HepG2 (cell line): ENCODE results near the gene TBC1D16. TPM values are rescaled to one million over a fixed set of nuclear protein-coding genes. Genes with fewer than 3 reads are reported as not detected.

Source experiments
- ATF7 ChIP-seq, 2 experiments: fragments of 450-650 bp in 1 of 2; sonication (generic) in 1 of 2; formaldehyde crosslinking in 1 of 2; IDR thresholded peaks; 2 replicates each; pipeline versions ENCODE4 v1.4.0 to v1.6.1; 2016 to 2020; ENCODE audit warnings: antibody characterized with exemption in 1 of 2, mild to moderate bottlenecking in 1 of 2, missing genetic modification reagents in 1 of 2
- FOXO1 ChIP-seq: sonication (generic); formaldehyde crosslinking; IDR thresholded peaks from 2 replicates; pipeline ENCODE4 v1.4.0; 2020; ENCODE audit warnings: missing genetic modification reagents
- HOXA3 ChIP-seq: sonication (generic); formaldehyde crosslinking; IDR thresholded peaks from 2 replicates; pipeline ENCODE4 v1.5.0; 2020; ENCODE audit warnings: missing genetic modification reagents
- IRX3 ChIP-seq: sonication (generic); formaldehyde crosslinking; IDR thresholded peaks from 2 replicates; pipeline ENCODE4 v1.8.1; 2023; ENCODE audit warnings: mild to moderate bottlenecking, low read depth, missing genetic modification reagents, borderline replicate concordance
- KLF9 ChIP-seq: IDR thresholded peaks from 2 replicates; pipeline ENCODE4 v1.6.1; 2016; ENCODE audit warnings: low read depth
- MEIS1 ChIP-seq: sonication (generic); formaldehyde crosslinking; IDR thresholded peaks from 2 replicates; pipeline ENCODE4 v1.9.0; 2021; ENCODE audit warnings: mild to moderate bottlenecking, missing genetic modification reagents, moderate library complexity, borderline replicate concordance
- MIER3 ChIP-seq: IDR thresholded peaks from 2 replicates; pipeline ENCODE4 v1.6.1; 2016; ENCODE audit warnings: missing compliant biosample characterization, borderline replicate concordance
- NFRKB ChIP-seq: fragments of 450-650 bp; IDR thresholded peaks from 2 replicates; pipeline ENCODE4 v1.6.1; 2017
- PAX8 ChIP-seq: sonication (generic); formaldehyde crosslinking; IDR thresholded peaks from 2 replicates; pipeline ENCODE4 v1.8.0; 2022; ENCODE audit warnings: mild to moderate bottlenecking, missing genetic modification reagents, borderline replicate concordance
- PRMT3 ChIP-seq: sonication (generic); formaldehyde crosslinking; IDR thresholded peaks from 2 replicates; pipeline ENCODE4 v1.8.1; 2022; ENCODE audit warnings: low read depth, mild to moderate bottlenecking, moderate library complexity, missing genetic modification reagents, borderline replicate concordance
- RXRB ChIP-seq: IDR thresholded peaks from 2 replicates; pipeline ENCODE4 v1.6.1; 2016; ENCODE audit warnings: borderline replicate concordance, missing genetic modification reagents, missing compliant biosample characterization
- STAT5B ChIP-seq: sonication (generic); formaldehyde crosslinking; IDR thresholded peaks from 2 replicates; pipeline ENCODE4 v1.4.0; 2020; ENCODE audit warnings: missing genetic modification reagents
- TRIM24 ChIP-seq: sonication (generic); formaldehyde crosslinking; IDR thresholded peaks from 2 replicates; pipeline ENCODE4 v1.8.0; 2022; ENCODE audit warnings: mild to moderate bottlenecking, missing genetic modification reagents
- ZNF12 ChIP-seq: sonication (generic); formaldehyde crosslinking; IDR thresholded peaks from 2 replicates; pipeline ENCODE4 v1.5.0; 2020; ENCODE audit warnings: missing genetic modification reagents
- ZNF24 ChIP-seq: fragments of 450-650 bp; IDR thresholded peaks from 2 replicates; pipeline ENCODE4 v1.6.1; 2017; ENCODE audit warnings: antibody characterized with exemption, mild to moderate bottlenecking
- ZNF331 ChIP-seq: sonication (generic); formaldehyde crosslinking; IDR thresholded peaks from 2 replicates; pipeline ENCODE4 v1.4.0; 2020; ENCODE audit warnings: missing genetic modification reagents
- ZNF34 ChIP-seq: sonication (generic); formaldehyde crosslinking; IDR thresholded peaks from 2 replicates; pipeline ENCODE4 v1.4.0; 2020; ENCODE audit warnings: mild to moderate bottlenecking, missing genetic modification reagents, borderline replicate concordance
- ZNF382 ChIP-seq: sonication (generic); formaldehyde crosslinking; IDR thresholded peaks from 2 replicates; pipeline ENCODE4 v1.5.0; 2020; ENCODE audit warnings: missing genetic modification reagents, mild to moderate bottlenecking, borderline replicate concordance
- ZNF44 ChIP-seq: sonication (generic); formaldehyde crosslinking; IDR thresholded peaks from 2 replicates; pipeline ENCODE4 v1.5.1; 2020; ENCODE audit warnings: mild to moderate bottlenecking, missing genetic modification reagents
- ZNF496 ChIP-seq: sonication (generic); formaldehyde crosslinking; IDR thresholded peaks from 2 replicates; pipeline ENCODE4 v1.8.1; 2023; ENCODE audit warnings: mild to moderate bottlenecking, moderate library complexity, missing genetic modification reagents; ENCODE audit not compliant: insufficient replicate concordance
- ZNF672 ChIP-seq: sonication (generic); formaldehyde crosslinking; IDR thresholded peaks from 2 replicates; pipeline ENCODE4 v1.8.1; 2022; ENCODE audit warnings: missing genetic modification reagents
- ZNF746 ChIP-seq: sonication (generic); formaldehyde crosslinking; IDR thresholded peaks from 2 replicates; pipeline ENCODE4 v1.8.0; 2022; ENCODE audit warnings: mild to moderate bottlenecking, missing genetic modification reagents
- ZNF749 ChIP-seq: sonication (generic); formaldehyde crosslinking; IDR thresholded peaks from 2 replicates; pipeline ENCODE4 v1.8.0; 2022; ENCODE audit warnings: mild to moderate bottlenecking, missing genetic modification reagents, moderate library complexity, borderline replicate concordance
- ZSCAN29 ChIP-seq: sonication (generic); formaldehyde crosslinking; conservative IDR thresholded peaks from 2 replicates; pipeline ENCODE4 v1.4.0; 2020; ENCODE audit warnings: mild to moderate bottlenecking, missing genetic modification reagents
- polyA plus RNA-seq, 8 experiments: library from polyadenylated mRNA; depleted of rRNA in 3 of 8; stranded (reverse) in 7 of 8; unstranded in 1 of 8; fragments of >200 nt; fragmentation: Illumina TruSeq in 4 of 8; extraction: Trizol in 4 of 8; gene quantifications; 2 replicates each; pipeline versions ENCODE4 v1.2.1 to v1.2.3, GENCODE V29; 2011 to 2016; ENCODE audit warnings: low read depth in 4 of 8, missing spikeins in 1 of 8, mixed read lengths in 1 of 8; ENCODE audit not compliant: insufficient read depth in 1 of 8
- total RNA-seq, 5 experiments: library from RNA; depleted of rRNA; stranded (reverse); fragments of >200 nt; fragmentation: Illumina TruSeq; extraction: Trizol; gene quantifications; 2 replicates each; pipeline ENCODE4 v1.2.3, GENCODE V29; 2016; ENCODE audit warnings: low read depth in 1 of 5
- TF ChIP-seq, protein P1 (sequence below): sonication (generic); formaldehyde crosslinking; IDR thresholded peaks from 2 replicates; pipeline ENCODE4 v1.4.0; 2020; ENCODE audit warnings: mild to moderate bottlenecking, missing genetic modification reagents
- TF ChIP-seq, protein P2 (sequence below): sonication (generic); formaldehyde crosslinking; conservative IDR thresholded peaks from 2 replicates; pipeline ENCODE4 v1.8.0; 2022; ENCODE audit warnings: missing genetic modification reagents
- TF ChIP-seq, protein P3 (sequence below): IDR thresholded peaks from 2 replicates; pipeline ENCODE4 v1.6.1; 2016; ENCODE audit warnings: missing compliant biosample characterization, missing genetic modification reagents, borderline replicate concordance
- TF ChIP-seq, protein P4 (sequence below): sonication (generic); formaldehyde crosslinking; IDR thresholded peaks from 2 replicates; pipeline ENCODE4 v1.5.0; 2020; ENCODE audit warnings: mild to moderate bottlenecking, missing genetic modification reagents

TBC1D16 gene
- total and polyA plus RNA-seq, 2 of the 13 experiments (the other 11 are each of a cell fraction or from before 2014, with no cell fraction given), result 14.9 to 24.9 TPM

DNA sequence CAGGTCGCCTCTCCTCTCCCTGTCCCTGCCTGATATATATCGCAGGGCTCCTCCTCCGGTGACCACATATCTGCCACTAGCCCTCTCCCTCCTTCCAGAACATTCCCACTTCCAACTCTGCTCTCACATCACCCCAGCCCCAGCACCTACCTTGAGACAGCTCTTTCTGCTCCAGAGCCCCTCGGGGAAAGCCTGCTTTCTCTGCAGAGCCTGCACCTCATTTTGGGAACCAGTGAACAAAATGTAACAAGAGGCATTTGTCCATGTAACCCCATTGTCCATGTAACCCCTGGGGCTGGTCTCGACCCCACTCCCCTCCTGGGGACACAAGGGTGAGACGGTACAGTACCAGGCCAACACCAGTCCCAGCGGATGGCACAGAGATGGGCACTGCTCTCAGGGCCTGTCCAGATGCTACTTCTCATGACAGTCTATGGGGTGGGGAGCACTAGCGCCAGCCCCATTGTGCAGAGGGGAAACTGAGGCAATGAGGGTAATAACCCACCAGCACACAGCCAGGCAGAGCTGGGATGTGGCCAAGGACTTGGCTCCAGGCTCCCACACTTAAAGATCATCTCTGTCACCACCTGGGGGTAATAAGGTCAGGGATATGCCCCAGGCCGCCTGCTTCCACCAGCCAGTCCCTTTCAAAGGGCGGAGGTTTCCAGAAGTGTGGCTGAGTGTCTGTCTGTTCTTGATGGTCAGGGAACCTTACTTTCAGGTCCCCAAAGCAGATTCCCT lies 42.9 kb downstream of the TBC1D16 start (continued):
- TF ChIP-seq ZNF34 (CRISPR knock-in tag) (no peak), ZNF382 (CRISPR knock-in tag) (no peak), HOXA3 (CRISPR knock-in tag) (no peak), ZNF672 (CRISPR knock-in tag) (no peak), PRMT3 (no peak), PAX8 (CRISPR knock-in tag) (no peak), STAT5B (CRISPR knock-in tag) (no peak), KLF9 (no peak), ZNF12 (CRISPR knock-in tag) (no peak), ZNF746 (CRISPR knock-in tag) (no peak), ZNF24 (no peak), ZNF496 (no peak), ZNF44 (CRISPR knock-in tag) (no peak), ZNF749 (no peak), NFRKB (no peak), FOXO1 (no peak), MIER3 (CRISPR knock-in tag) (no peak), MEIS1 (CRISPR knock-in tag) (peak; percentile 72; the same call in 1 of the 2 replicates), ZSCAN29 (CRISPR knock-in tag) (no peak), IRX3 (CRISPR knock-in tag) (no peak), ATF7 (IDR thresholded peaks at IDR 0.05) (no peak), ATF7 (CRISPR knock-in tag; IDR thresholded peaks at IDR 0.05) (no peak), ZNF331 (CRISPR knock-in tag) (no peak), RXRB (CRISPR knock-in tag) (no peak), TRIM24 (0 out of 2 replicates have a peak, but pooled peaks have one; percentile 61)
- TF ChIP-seq, protein P1, sequence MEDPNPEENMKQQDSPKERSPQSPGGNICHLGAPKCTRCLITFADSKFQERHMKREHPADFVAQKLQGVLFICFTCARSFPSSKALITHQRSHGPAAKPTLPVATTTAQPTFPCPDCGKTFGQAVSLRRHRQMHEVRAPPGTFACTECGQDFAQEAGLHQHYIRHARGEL (CRISPR knock-in tag), result no peak
- TF ChIP-seq, protein P2, sequence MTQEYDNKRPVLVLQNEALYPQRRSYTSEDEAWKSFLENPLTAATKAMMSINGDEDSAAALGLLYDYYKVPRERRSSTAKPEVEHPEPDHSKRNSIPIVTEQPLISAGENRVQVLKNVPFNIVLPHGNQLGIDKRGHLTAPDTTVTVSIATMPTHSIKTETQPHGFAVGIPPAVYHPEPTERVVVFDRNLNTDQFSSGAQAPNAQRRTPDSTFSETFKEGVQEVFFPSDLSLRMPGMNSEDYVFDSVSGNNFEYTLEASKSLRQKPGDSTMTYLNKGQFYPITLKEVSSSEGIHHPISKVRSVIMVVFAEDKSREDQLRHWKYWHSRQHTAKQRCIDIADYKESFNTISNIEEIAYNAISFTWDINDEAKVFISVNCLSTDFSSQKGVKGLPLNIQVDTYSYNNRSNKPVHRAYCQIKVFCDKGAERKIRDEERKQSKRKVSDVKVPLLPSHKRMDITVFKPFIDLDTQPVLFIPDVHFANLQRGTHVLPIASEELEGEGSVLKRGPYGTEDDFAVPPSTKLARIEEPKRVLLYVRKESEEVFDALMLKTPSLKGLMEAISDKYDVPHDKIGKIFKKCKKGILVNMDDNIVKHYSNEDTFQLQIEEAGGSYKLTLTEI (CRISPR knock-in tag), result no peak
- TF ChIP-seq, protein P3, sequence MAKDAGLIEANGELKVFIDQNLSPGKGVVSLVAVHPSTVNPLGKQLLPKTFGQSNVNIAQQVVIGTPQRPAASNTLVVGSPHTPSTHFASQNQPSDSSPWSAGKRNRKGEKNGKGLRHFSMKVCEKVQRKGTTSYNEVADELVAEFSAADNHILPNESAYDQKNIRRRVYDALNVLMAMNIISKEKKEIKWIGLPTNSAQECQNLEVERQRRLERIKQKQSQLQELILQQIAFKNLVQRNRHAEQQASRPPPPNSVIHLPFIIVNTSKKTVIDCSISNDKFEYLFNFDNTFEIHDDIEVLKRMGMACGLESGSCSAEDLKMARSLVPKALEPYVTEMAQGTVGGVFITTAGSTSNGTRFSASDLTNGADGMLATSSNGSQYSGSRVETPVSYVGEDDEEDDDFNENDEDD (CRISPR knock-in tag), result no peak; the same call in 1 of the 2 replicates
- TF ChIP-seq, protein P4, sequence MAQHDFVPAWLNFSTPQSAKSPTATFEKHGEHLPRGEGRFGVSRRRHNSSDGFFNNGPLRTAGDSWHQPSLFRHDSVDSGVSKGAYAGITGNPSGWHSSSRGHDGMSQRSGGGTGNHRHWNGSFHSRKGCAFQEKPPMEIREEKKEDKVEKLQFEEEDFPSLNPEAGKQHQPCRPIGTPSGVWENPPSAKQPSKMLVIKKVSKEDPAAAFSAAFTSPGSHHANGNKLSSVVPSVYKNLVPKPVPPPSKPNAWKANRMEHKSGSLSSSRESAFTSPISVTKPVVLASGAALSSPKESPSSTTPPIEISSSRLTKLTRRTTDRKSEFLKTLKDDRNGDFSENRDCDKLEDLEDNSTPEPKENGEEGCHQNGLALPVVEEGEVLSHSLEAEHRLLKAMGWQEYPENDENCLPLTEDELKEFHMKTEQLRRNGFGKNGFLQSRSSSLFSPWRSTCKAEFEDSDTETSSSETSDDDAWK (CRISPR knock-in tag), result no peak
